GM23248 (cell line): Measurements from ENCODE around the gene ZGLP1.

Source experiments
- EZH2 ChIP-seq: fragments of 200-600 bp; sonication (generic); IDR thresholded peaks from 2 replicates; pipeline ENCODE4 v1.6.1; 2018; ENCODE audit warnings: antibody characterized with exemption, mild to moderate bottlenecking; ENCODE audit not compliant: insufficient read depth, poor library complexity, severe bottlenecking
- EZH2phosphoT487 ChIP-seq: fragments of 200-600 bp; sonication (generic); IDR thresholded peaks from 2 replicates; pipeline ENCODE4 v1.6.1; 2018; ENCODE audit warnings: antibody characterized with exemption, moderate library complexity, mild to moderate bottlenecking, low read depth; ENCODE audit not compliant: insufficient read depth

- TF ChIP-seq EZH2 (no peak), EZH2phosphoT487 (no peak)
Observed at GRCh38 chr19:10260141-10260584, 49.5 kb downstream of the ZGLP1 start.
